Colonic mucosa (tissue), 4 donors: ENCODE data around the gene RYR2. TPM values are rescaled to one million over a fixed set of nuclear protein-coding genes. Genes with fewer than 3 reads are reported as not detected.

Source experiments
- DNase-seq: peaks from one replicate; pipeline ENCODE4 v3.0.0-alpha.2; 2020
- H3K27ac ChIP-seq: fragments of 200-600 bp; one replicate; pipeline ENCODE4 v1.8.0; 2021
- H3K27me3 ChIP-seq: fragments of 200-600 bp; one replicate; pipeline ENCODE4 v1.8.0; 2021
- H3K36me3 ChIP-seq: fragments of 200-600 bp; one replicate; pipeline ENCODE4 v1.8.0; 2021
- H3K4me1 ChIP-seq: fragments of 200-600 bp; one replicate; pipeline ENCODE4 v1.8.0; 2021; ENCODE audit warnings: mild to moderate bottlenecking
- H3K4me3 ChIP-seq: fragments of 200-600 bp; one replicate; pipeline ENCODE4 v1.8.0; 2021
- H3K9ac ChIP-seq, 2 donors: one replicate each; pipeline ENCODE4 v1.7.0; 2013; ENCODE audit warnings: control low read depth in 2 of 2, low read depth in 2 of 2, low read length in 2 of 2
- H3K9me3 ChIP-seq: fragments of 200-600 bp; one replicate; pipeline ENCODE4 v1.8.0; 2021
- intact Hi-C: fragments of 100-400 bp; cut with DNase I; formaldehyde crosslinking; loops from one replicate; pipeline ENCODE4 v1.14.1; 2022
- total RNA-seq, 2 donors: library from RNA; stranded (reverse); fragmentation: NEBNext Ultra II Directional in 1 of 2; extraction: Animal tissue kit (Norgen Biotek cat#: 25700) in 1 of 2; gene quantifications; one replicate each; pipeline ENCODE4 v1.2.1, GENCODE V29; 2021
- TF ChIP-seq, protein P1 (sequence below): fragments of 200-600 bp; IDR thresholded peaks from one replicate; pipeline ENCODE4 v1.8.0; 2022; ENCODE audit warnings: antibody characterized with exemption, mild to moderate bottlenecking
- donor health status: healthy.
- donor health status: DM: no; HTN: no; CAD: no.
- donor health status: DM: no; HTN: no; CAD: no.

The RYR2 gene
- total RNA-seq, 2 donors from 2014 or later, result 0.15 to 0.56 TPM

DNA sequence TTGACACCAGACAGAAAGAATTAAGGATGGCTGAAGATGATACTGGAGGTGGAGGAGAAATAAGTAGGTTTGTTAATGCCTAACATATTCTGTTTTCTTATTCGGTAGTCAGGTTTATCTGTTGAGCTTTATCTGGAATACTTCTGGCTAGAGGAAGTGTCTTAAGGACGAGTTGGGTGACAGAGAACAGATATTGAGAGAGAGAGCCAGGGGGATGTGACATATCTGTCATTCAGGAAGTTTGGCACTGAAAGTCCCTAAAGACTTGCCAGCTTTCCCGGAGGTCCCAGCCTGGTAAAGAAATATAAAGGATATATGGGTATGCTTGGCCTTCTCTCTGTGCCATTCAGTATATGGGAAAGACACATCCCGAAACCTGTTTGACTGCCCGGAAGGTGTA lies 568.2 kb downstream of the RYR2 start:
- Histone ChIP-seq H3K9me3 (no peaks in the 10 kb centered on the region), H3K4me1 (no peaks in the 10 kb centered on the region), H3K27me3 (no peaks in the 10 kb centered on the region), H3K9ac (no peak overlapping the region), H3K27ac (no peak overlapping the region), H3K4me3 (no peak overlapping the region), H3K36me3 (no peaks in the 10 kb centered on the region)
- TF ChIP-seq, protein P1, sequence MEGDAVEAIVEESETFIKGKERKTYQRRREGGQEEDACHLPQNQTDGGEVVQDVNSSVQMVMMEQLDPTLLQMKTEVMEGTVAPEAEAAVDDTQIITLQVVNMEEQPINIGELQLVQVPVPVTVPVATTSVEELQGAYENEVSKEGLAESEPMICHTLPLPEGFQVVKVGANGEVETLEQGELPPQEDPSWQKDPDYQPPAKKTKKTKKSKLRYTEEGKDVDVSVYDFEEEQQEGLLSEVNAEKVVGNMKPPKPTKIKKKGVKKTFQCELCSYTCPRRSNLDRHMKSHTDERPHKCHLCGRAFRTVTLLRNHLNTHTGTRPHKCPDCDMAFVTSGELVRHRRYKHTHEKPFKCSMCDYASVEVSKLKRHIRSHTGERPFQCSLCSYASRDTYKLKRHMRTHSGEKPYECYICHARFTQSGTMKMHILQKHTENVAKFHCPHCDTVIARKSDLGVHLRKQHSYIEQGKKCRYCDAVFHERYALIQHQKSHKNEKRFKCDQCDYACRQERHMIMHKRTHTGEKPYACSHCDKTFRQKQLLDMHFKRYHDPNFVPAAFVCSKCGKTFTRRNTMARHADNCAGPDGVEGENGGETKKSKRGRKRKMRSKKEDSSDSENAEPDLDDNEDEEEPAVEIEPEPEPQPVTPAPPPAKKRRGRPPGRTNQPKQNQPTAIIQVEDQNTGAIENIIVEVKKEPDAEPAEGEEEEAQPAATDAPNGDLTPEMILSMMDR, result no peak
- intact Hi-C loops, result no loop called here
- DNase-seq, result no peak

DNA sequence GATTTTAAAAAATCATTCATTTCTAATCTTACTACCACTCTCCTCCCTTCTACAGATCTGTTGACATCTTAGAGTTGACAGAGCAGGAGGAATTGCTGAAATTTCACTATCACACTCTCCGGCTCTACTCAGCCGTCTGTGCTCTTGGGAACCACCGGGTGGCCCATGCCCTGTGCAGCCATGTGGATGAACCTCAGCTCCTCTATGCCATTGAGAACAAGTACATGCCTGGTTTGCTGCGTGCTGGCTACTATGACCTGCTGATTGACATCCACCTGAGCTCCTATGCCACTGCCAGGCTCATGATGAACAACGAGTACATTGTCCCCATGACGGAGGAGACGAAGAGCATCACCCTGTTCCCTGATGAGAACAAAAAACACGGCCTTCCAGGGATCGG lies 572.0 kb downstream of the RYR2 start:
- no peak for DNase-seq
- Histone ChIP-seq H3K9ac (no peak overlapping the region), H3K4me1 (no peaks in the 10 kb centered on the region), H3K36me3 (no peaks in the 10 kb centered on the region), H3K27me3 (no peaks in the 10 kb centered on the region), H3K4me3 (no peak overlapping the region), H3K9me3 (no peaks in the 10 kb centered on the region), H3K27ac (no peak overlapping the region)
- TF ChIP-seq, protein P1, result no peak
- intact Hi-C loops, result no loop called here

DNA sequence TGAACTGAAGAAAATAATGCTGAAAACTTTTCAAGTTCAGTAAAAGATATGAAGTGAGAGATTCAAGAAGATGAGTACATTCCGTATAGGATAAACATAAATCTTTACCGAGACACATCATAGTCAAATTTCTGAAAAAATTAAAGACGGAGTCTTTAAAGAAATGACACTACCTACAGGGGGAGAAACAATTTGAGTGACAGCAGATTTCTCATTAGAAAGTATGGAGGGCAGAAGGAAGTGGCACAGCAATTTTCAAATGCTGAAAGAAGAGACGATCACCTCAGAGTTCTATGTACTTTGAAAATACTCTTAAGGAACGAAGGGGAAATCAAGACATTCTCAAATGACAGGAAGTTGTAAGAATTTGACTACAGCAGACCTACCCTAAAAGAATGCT lies 577.6 kb downstream of the RYR2 start:
- Histone ChIP-seq H3K9ac (no peak overlapping the region), H3K4me1 (no peaks in the 10 kb centered on the region), H3K36me3 (no peaks in the 10 kb centered on the region), H3K4me3 (no peak overlapping the region), H3K9me3 (no peaks in the 10 kb centered on the region), H3K27ac (no peak overlapping the region), H3K27me3 (no peaks in the 10 kb centered on the region)
- TF ChIP-seq, protein P1, result no peak
- no peak for DNase-seq
- intact Hi-C loops, result no loop called here

DNA sequence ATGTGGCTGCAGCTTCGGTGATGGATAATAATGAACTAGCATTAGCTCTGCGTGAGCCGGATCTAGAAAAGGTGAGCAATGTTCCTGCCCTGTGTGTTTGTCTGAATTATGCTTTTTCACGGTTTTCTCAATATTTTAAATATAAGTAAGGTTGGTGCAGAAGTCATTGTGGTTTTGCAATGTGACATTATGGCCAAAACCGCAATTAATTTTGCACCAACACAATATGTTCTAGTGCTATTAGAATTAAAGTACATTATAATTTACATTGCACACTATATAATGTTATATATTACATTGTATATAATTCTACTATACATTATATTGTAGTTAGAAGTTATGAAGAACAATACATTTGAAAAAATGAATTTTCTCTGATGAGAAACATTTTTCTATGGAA lies 592.9 kb downstream of the RYR2 start:
- intact Hi-C loops, result no loop called here
- Histone ChIP-seq H3K9me3 (no peaks in the 10 kb centered on the region), H3K4me3 (no peak overlapping the region), H3K4me1 (no peaks in the 10 kb centered on the region), H3K36me3 (no peaks in the 10 kb centered on the region), H3K9ac (no peak overlapping the region), H3K27ac (no peak overlapping the region), H3K27me3 (no peaks in the 10 kb centered on the region)
- DNase-seq, result no peak
- TF ChIP-seq, protein P1, result no peak

DNA sequence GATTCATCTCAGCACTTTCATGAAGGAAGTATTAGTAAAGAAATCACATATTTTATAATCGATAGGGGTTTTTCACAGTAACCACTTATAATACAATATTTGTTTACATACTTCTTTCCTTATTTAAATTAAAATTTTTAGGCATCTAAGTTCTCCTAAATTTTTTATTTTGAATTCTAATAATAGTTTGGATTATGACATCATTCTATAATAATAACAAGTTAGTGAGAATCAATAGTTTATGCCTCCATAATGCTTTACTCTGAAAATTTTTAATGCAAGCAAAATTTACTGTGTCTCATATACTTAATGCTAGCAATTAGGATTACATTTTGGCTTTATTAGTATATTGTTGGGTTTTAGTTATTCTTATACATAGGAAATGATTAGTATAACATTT lies 596.6 kb downstream of the RYR2 start:
- TF ChIP-seq, protein P1, result no peak
- Histone ChIP-seq H3K27me3 (no peaks in the 10 kb centered on the region), H3K4me3 (no peak overlapping the region), H3K9me3 (no peaks in the 10 kb centered on the region), H3K36me3 (no peaks in the 10 kb centered on the region), H3K27ac (no peak overlapping the region), H3K9ac (no peak overlapping the region), H3K4me1 (no peaks in the 10 kb centered on the region)
- intact Hi-C loops, result no loop called here
- DNase-seq, result no peak
